IMR-90 (cell line): ENCODE data around the gene TRPM1. TPM values are rescaled to one million over a fixed set of nuclear protein-coding genes. Genes with fewer than 3 reads are reported as not detected.

ENCODE experiments used
- ATAC-seq: fragments of 200-7000 bp; cut with Tn5 transposase; 2 replicates; pipeline ENCODE4 v1.9.1; 2020; ENCODE audit warnings: low read depth, mild to moderate bottlenecking, moderate library complexity
- BruUV-seq: library from RNA; stranded (reverse); fragments of 400-500 nt; replicated peaks from 2 replicates; lab custom pipeline; 2021; lab: Mats Ljungman, UMichigan
- CTCF ChIA-PET: fragments of 300-600 bp; formaldehyde crosslinking; extraction: SDS; loops from one replicate; lab custom pipeline; 2021; ENCODE audit warnings: antibody characterized with exemption; lab: Yijun Ruan, JAX
- POLR2A ChIA-PET: fragments of 300-600 bp; sonication (Branson Sonifier 250); formaldehyde crosslinking; loops from one replicate; lab custom pipeline; 2022; ENCODE audit warnings: antibody characterized with exemption; ENCODE audit not compliant: unreplicated experiment; lab: Charles Lee
- DNase-seq: peaks from one replicate; pipeline ENCODE4 v3.0.0; 2013
- H2AFZ ChIP-seq: replicated peaks from 2 replicates; pipeline ENCODE3; 2013; ENCODE audit warnings: low read length, mild to moderate bottlenecking; ENCODE audit not compliant: poor library complexity
- H2AK5ac ChIP-seq: 2 replicates; pipeline ENCODE4 v1.6.1; 2013; ENCODE audit warnings: low read depth, low read length, inconsistent platforms
- H2AK9ac ChIP-seq: replicated peaks from 2 replicates; pipeline ENCODE3; 2013; ENCODE audit warnings: mild to moderate bottlenecking, low read depth, low read length, moderate library complexity; ENCODE audit not compliant: poor library complexity
- H2BK120ac ChIP-seq: 2 replicates; pipeline ENCODE4 v1.6.1; 2013; ENCODE audit warnings: low read depth, low read length, inconsistent platforms
- H2BK15ac ChIP-seq: 3 replicates; pipeline ENCODE4 v1.6.1; 2013; ENCODE audit warnings: low read depth, low read length, inconsistent platforms
- H2BK20ac ChIP-seq: 2 replicates; pipeline ENCODE4 v1.6.1; 2013; ENCODE audit warnings: low read depth, mild to moderate bottlenecking, inconsistent platforms, low read length, moderate library complexity
- H2BK5ac ChIP-seq: 2 replicates; pipeline ENCODE4 v1.6.1; 2013; ENCODE audit warnings: mild to moderate bottlenecking, low read depth, low read length, inconsistent platforms; ENCODE audit not compliant: poor library complexity, severe bottlenecking
- H3K14ac ChIP-seq: replicated peaks from 2 replicates; pipeline ENCODE4 v1.6.1; 2013; ENCODE audit warnings: low read depth, low read length, inconsistent platforms
- H3K18ac ChIP-seq: 2 replicates; pipeline ENCODE4 v1.6.1; 2013; ENCODE audit warnings: low read depth, low read length, control low read depth
- H3K23ac ChIP-seq: 2 replicates; pipeline ENCODE4 v1.6.1; 2013; ENCODE audit warnings: low read depth, low read length, inconsistent platforms
- H3K27ac ChIP-seq: 2 replicates; pipeline ENCODE4 v1.5.1; 2013; ENCODE audit warnings: mild to moderate bottlenecking, control low read depth, low read length; ENCODE audit not compliant: insufficient read depth
- H3K27me3 ChIP-seq: 2 replicates; pipeline ENCODE4 v1.6.1; 2013; ENCODE audit warnings: low read length; ENCODE audit not compliant: control insufficient read depth, insufficient read depth
- H3K36me3 ChIP-seq: 2 replicates; pipeline ENCODE4 v1.6.1; 2013; ENCODE audit warnings: low read length, mixed read lengths; ENCODE audit not compliant: control insufficient read depth, insufficient read depth
- H3K4ac ChIP-seq: 2 replicates; pipeline ENCODE4 v1.6.1; 2013; ENCODE audit warnings: low read depth, low read length, inconsistent platforms
- H3K4me1 ChIP-seq: 2 replicates; pipeline ENCODE4 v1.6.1; 2013; ENCODE audit warnings: low read length, mixed read lengths; ENCODE audit not compliant: control insufficient read depth, insufficient read depth
- H3K4me2 ChIP-seq: 2 replicates; pipeline ENCODE4 v1.6.1; 2013; ENCODE audit warnings: low read depth, mild to moderate bottlenecking, control low read depth, low read length, moderate library complexity
- H3K4me3 ChIP-seq: 2 replicates; pipeline ENCODE4 v1.5.1; 2013; ENCODE audit warnings: low read depth, mild to moderate bottlenecking, control low read depth, low read length, moderate library complexity; ENCODE audit not compliant: insufficient read depth
- H3K56ac ChIP-seq: 2 replicates; pipeline ENCODE4 v1.6.1; 2013; ENCODE audit warnings: low read length, inconsistent platforms; ENCODE audit not compliant: insufficient read depth; ENCODE audit errors: extremely low read depth
- H3K79me1 ChIP-seq, 2 experiments: 2 replicates each; pipeline ENCODE4 v1.6.1; 2013; ENCODE audit warnings: low read length in 2 of 2, inconsistent platforms in 1 of 2, low read depth in 1 of 2
- H3K9ac ChIP-seq: 2 replicates; pipeline ENCODE4 v1.6.1; 2013; ENCODE audit warnings: low read depth, low read length, control low read depth
- H3K9me1 ChIP-seq: 2 replicates; pipeline ENCODE4 v1.6.1; 2013; ENCODE audit warnings: low read length, inconsistent platforms; ENCODE audit not compliant: insufficient read depth
- H3K9me3 ChIP-seq: 2 replicates; pipeline ENCODE4 v1.6.1; 2013; ENCODE audit warnings: low read length; ENCODE audit not compliant: control insufficient read depth, insufficient read depth
- H4K20me1 ChIP-seq: 2 replicates; pipeline ENCODE4 v1.6.1; 2013; ENCODE audit warnings: low read length, inconsistent platforms; ENCODE audit not compliant: insufficient read depth
- H4K5ac ChIP-seq: 2 replicates; pipeline ENCODE4 v1.6.1; 2013; ENCODE audit warnings: mild to moderate bottlenecking, low read depth, low read length, control low read depth
- H4K8ac ChIP-seq, 2 experiments: 2 replicates each; pipeline ENCODE4 v1.6.1; 2013; ENCODE audit warnings: low read depth in 2 of 2, low read length in 2 of 2, control low read depth in 1 of 2, inconsistent platforms in 1 of 2
- H4K91ac ChIP-seq: 2 replicates; pipeline ENCODE4 v1.6.1; 2013; ENCODE audit warnings: low read depth, low read length, inconsistent platforms; ENCODE audit not compliant: insufficient read depth
- BHLHE40 ChIP-seq: fragments of 150-350 bp; IDR thresholded peaks from 2 replicates; pipeline ENCODE4 v1.6.1; 2016; ENCODE audit warnings: mild to moderate bottlenecking, low read depth, low read length
- CEBPB ChIP-seq: IDR thresholded peaks from 2 replicates; pipeline ENCODE4 v1.6.1; 2012; ENCODE audit warnings: low read depth, low read length, improper control_type of control experiment
- CHD1 ChIP-seq: IDR thresholded peaks from 2 replicates; pipeline ENCODE4 v1.6.1; 2012; ENCODE audit warnings: low read depth, low read length, improper control_type of control experiment
- FOS ChIP-seq: fragments of 150-350 bp; IDR thresholded peaks from 2 replicates; pipeline ENCODE4 v1.6.1; 2016; ENCODE audit warnings: low read depth, low read length
- MAZ ChIP-seq: IDR thresholded peaks from 2 replicates; pipeline ENCODE4 v1.6.1; 2012; ENCODE audit warnings: low read depth, mild to moderate bottlenecking, low read length, improper control_type of control experiment, moderate library complexity, borderline replicate concordance
- NFE2L2 ChIP-seq: fragments of 150-350 bp; IDR thresholded peaks from 2 replicates; pipeline ENCODE4 v1.6.1; 2016; ENCODE audit warnings: low read depth, mild to moderate bottlenecking, low read length
- POLR2A ChIP-seq: IDR thresholded peaks from 2 replicates; pipeline ENCODE4 v1.6.1; 2012; ENCODE audit warnings: mild to moderate bottlenecking, low read depth, low read length
- RAD21 ChIP-seq: IDR thresholded peaks from 2 replicates; pipeline ENCODE4 v1.6.1; 2012; ENCODE audit warnings: low read length, improper control_type of control experiment
- RCOR1 ChIP-seq: IDR thresholded peaks from 2 replicates; pipeline ENCODE4 v1.6.1; 2012; ENCODE audit warnings: mild to moderate bottlenecking, low read length, improper control_type of control experiment; ENCODE audit not compliant: insufficient replicate concordance
- RFX5 ChIP-seq: IDR thresholded peaks from 2 replicates; pipeline ENCODE4 v1.8.0; 2012; ENCODE audit warnings: low read depth, mild to moderate bottlenecking, low read length, moderate library complexity
- SMC3 ChIP-seq: fragments of 150-350 bp; IDR thresholded peaks from 2 replicates; pipeline ENCODE4 v1.6.1; 2016; ENCODE audit warnings: low read depth, mild to moderate bottlenecking, antibody characterized with exemption, low read length, moderate library complexity
- WGBS, 2 experiments: methylation state at CpG; one replicate each; pipeline versions ENCODE4 v1.1.5 to v1.1.7; 2013; ENCODE audit warnings: missing lambda C conversion rate in 2 of 2; ENCODE audit not compliant: insufficient read length in 1 of 2; ENCODE audit errors: extremely low coverage in 2 of 2; 5-methylcytosine and 5-hydroxymethylcytosine counted together
- dilution Hi-C: fragments of 300-500 bp; cut with HindIII; formaldehyde crosslinking; loops from one replicate; pipeline ENCODE4 v1.14.3; 2018; ENCODE audit warnings: low sequenced_read_pairs; ENCODE audit not compliant: unreplicated experiment
- in situ Hi-C: fragments of 300-500 bp; cut with MboI; formaldehyde crosslinking; loops from 3 replicates; pipeline ENCODE4 v1.14.3; 2019; ENCODE audit warnings: low sequenced_read_pairs, inconsistent platforms, mixed read lengths
- intact Hi-C: fragments of 100-400 bp; cut with micrococcal nuclease; formaldehyde crosslinking; loops from 2 replicates; pipeline ENCODE4 v1.10.0; 2022
- polyA plus RNA-seq, 3 experiments: library from polyadenylated mRNA; depleted of rRNA; stranded (reverse); fragments of >200 nt; gene quantifications; 2 replicates each; pipeline ENCODE4 v1.2.3, GENCODE V29; 2012; ENCODE audit warnings: low replicate concordance in 1 of 3
- total RNA-seq: library from RNA; depleted of rRNA; stranded (reverse); fragments of >200 nt; gene quantifications from 2 replicates; pipeline ENCODE4 v1.2.3, GENCODE V29; 2012
- TF ChIP-seq, protein P1 (sequence below): fragments of 150-350 bp; IDR thresholded peaks from 2 replicates; pipeline ENCODE4 v1.6.1; 2017; ENCODE audit warnings: mild to moderate bottlenecking, antibody characterized with exemption, low read length, low read depth
- TF ChIP-seq, protein P2 (sequence below): conservative IDR thresholded peaks from 2 replicates; pipeline ENCODE4 v1.5.1; 2012; ENCODE audit warnings: mild to moderate bottlenecking, low read depth, low read length, improper control_type of control experiment
- TF ChIP-seq, protein P3 (sequence below): fragments of 150-350 bp; IDR thresholded peaks from 2 replicates; pipeline ENCODE4 v1.6.1; 2016; ENCODE audit warnings: low read depth, mild to moderate bottlenecking, low read length, moderate library complexity, borderline replicate concordance

TRPM1 gene
- total and polyA plus RNA-seq, 2 of the 4 experiments (the other 2 are of a cell fraction): not detected

GRCh38 chr15:31102374-31103342 lies 1.1 kb upstream of the TRPM1 start:
- no peaks in the 10 kb centered on the region for H3K4me1 ChIP-seq
- H3K27me3 ChIP-seq: peaks cover 17% of the 10 kb centered on the region
- in situ Hi-C loops (no loop called here), intact Hi-C loops (no loop called here), dilution Hi-C loops (no loop called here)
- H3K79me1 ChIP-seq: no peaks in the 10 kb centered on the region
- ATAC-seq (no peak), DNase-seq (no peak)
- H4K8ac ChIP-seq: no peak overlapping the region
- H3K4me3 ChIP-seq: no peak overlapping the region
- no peak overlapping the region for H3K4ac ChIP-seq
- H3K9ac ChIP-seq: no peak overlapping the region
- 77% methylated on average over 14 of the region's 24 CpGs; no CpG with 5 or more reads in 1 of the 2 experiments for WGBS, 2 experiments
- H2BK120ac ChIP-seq: no peak overlapping the region
- no TSS peak for BruUV-seq
- H3K27ac ChIP-seq: no peak overlapping the region
- no peak overlapping the region for H3K14ac ChIP-seq
- no peak overlapping the region for H2AK5ac ChIP-seq
- no peak overlapping the region for H2AK9ac ChIP-seq
- ChIA-PET CTCF (no interaction called here), POLR2A (no interaction called here)
- no peak overlapping the region for H4K5ac ChIP-seq
- no peak overlapping the region for H3K18ac ChIP-seq
- H3K56ac ChIP-seq: no peak overlapping the region
- no peak overlapping the region for H2AFZ ChIP-seq
- H2BK5ac ChIP-seq: no peak overlapping the region
- no peak overlapping the region for H4K91ac ChIP-seq
- H3K9me3 ChIP-seq: no peaks in the 10 kb centered on the region
- no peaks in the 10 kb centered on the region for H4K20me1 ChIP-seq
- H3K36me3 ChIP-seq: no peaks in the 10 kb centered on the region
- no peak overlapping the region for H3K23ac ChIP-seq
- H3K9me1 ChIP-seq: 0 out of 2 replicates have a peak, but pooled peaks cover under 1% of the 10 kb centered on the region
- no peak overlapping the region for H2BK20ac ChIP-seq
- H3K4me2 ChIP-seq: no peak overlapping the region
- H2BK15ac ChIP-seq: no peak overlapping the region
- TF ChIP-seq SMC3 (no peak), RCOR1 (no peak), NFE2L2 (no peak), RAD21 (no peak), MAZ (no peak), CHD1 (no peak), BHLHE40 (no peak), POLR2A (no peak), FOS (no peak), CEBPB (no peak), RFX5 (no peak)
- TF ChIP-seq, protein P1, sequence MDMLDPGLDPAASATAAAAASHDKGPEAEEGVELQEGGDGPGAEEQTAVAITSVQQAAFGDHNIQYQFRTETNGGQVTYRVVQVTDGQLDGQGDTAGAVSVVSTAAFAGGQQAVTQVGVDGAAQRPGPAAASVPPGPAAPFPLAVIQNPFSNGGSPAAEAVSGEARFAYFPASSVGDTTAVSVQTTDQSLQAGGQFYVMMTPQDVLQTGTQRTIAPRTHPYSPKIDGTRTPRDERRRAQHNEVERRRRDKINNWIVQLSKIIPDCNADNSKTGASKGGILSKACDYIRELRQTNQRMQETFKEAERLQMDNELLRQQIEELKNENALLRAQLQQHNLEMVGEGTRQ: no peak
- TF ChIP-seq, protein P2, sequence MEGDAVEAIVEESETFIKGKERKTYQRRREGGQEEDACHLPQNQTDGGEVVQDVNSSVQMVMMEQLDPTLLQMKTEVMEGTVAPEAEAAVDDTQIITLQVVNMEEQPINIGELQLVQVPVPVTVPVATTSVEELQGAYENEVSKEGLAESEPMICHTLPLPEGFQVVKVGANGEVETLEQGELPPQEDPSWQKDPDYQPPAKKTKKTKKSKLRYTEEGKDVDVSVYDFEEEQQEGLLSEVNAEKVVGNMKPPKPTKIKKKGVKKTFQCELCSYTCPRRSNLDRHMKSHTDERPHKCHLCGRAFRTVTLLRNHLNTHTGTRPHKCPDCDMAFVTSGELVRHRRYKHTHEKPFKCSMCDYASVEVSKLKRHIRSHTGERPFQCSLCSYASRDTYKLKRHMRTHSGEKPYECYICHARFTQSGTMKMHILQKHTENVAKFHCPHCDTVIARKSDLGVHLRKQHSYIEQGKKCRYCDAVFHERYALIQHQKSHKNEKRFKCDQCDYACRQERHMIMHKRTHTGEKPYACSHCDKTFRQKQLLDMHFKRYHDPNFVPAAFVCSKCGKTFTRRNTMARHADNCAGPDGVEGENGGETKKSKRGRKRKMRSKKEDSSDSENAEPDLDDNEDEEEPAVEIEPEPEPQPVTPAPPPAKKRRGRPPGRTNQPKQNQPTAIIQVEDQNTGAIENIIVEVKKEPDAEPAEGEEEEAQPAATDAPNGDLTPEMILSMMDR: no peak
- TF ChIP-seq, protein P3, sequence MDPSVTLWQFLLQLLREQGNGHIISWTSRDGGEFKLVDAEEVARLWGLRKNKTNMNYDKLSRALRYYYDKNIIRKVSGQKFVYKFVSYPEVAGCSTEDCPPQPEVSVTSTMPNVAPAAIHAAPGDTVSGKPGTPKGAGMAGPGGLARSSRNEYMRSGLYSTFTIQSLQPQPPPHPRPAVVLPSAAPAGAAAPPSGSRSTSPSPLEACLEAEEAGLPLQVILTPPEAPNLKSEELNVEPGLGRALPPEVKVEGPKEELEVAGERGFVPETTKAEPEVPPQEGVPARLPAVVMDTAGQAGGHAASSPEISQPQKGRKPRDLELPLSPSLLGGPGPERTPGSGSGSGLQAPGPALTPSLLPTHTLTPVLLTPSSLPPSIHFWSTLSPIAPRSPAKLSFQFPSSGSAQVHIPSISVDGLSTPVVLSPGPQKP: no peak
